ENCODE data around the gene RNF166. TPM values are rescaled to one million over a fixed set of nuclear protein-coding genes. Genes with fewer than 3 reads are reported as not detected.

The RNF166 gene
- total and polyA plus RNA-seq, 2 of the 13 experiments (the other 11 are each of a cell fraction or from before 2014, with no cell fraction given): 21.4 to 23.0 TPM

DNA sequence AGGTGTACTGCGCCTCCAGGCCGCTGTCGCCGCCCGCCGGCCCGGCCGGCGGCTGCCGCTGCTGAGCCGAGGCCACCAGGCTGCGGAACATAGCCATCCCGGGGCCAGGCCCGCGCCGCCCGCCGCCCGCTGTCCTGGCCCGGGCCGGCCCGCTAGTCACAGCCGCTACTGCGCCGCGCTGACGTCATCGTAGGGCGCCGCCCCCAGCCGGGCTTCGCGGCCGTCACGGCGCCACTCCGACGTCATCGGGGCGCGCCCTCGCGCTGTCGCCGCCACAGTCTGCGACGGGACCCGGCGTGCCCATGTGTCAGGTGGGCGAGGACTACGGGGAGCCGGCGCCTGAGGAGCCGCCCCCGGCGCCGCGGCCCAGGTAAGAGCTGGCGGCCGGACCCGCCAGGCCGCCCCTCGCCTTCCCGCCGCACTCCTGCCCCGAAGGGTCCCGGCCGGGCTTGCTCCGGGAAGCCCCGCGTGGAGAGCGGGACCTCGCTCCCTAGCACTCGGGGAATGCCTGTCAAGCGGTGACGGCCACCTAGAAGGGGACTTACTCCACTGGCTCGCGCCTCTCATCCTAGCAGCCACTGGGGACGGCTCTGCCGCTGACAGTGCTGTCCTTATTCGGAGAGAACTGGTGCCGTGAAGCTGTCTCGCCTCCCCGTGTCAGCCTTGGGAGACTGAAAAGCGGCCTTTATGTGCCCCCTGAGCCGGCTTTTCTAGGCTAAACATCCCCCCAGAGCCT is at the start of gene RNF166, which contains the start of gene CTU2 (continued):
- TF ChIP-seq, protein P1, sequence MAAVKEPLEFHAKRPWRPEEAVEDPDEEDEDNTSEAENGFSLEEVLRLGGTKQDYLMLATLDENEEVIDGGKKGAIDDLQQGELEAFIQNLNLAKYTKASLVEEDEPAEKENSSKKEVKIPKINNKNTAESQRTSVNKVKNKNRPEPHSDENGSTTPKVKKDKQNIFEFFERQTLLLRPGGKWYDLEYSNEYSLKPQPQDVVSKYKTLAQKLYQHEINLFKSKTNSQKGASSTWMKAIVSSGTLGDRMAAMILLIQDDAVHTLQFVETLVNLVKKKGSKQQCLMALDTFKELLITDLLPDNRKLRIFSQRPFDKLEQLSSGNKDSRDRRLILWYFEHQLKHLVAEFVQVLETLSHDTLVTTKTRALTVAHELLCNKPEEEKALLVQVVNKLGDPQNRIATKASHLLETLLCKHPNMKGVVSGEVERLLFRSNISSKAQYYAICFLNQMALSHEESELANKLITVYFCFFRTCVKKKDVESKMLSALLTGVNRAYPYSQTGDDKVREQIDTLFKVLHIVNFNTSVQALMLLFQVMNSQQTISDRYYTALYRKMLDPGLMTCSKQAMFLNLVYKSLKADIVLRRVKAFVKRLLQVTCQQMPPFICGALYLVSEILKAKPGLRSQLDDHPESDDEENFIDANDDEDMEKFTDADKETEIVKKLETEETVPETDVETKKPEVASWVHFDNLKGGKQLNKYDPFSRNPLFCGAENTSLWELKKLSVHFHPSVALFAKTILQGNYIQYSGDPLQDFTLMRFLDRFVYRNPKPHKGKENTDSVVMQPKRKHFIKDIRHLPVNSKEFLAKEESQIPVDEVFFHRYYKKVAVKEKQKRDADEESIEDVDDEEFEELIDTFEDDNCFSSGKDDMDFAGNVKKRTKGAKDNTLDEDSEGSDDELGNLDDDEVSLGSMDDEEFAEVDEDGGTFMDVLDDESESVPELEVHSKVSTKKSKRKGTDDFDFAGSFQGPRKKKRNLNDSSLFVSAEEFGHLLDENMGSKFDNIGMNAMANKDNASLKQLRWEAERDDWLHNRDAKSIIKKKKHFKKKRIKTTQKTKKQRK (IDR thresholded peaks at IDR 0.05; ENCODE audit: low read length): no peak
- TF ChIP-seq, protein P2, sequence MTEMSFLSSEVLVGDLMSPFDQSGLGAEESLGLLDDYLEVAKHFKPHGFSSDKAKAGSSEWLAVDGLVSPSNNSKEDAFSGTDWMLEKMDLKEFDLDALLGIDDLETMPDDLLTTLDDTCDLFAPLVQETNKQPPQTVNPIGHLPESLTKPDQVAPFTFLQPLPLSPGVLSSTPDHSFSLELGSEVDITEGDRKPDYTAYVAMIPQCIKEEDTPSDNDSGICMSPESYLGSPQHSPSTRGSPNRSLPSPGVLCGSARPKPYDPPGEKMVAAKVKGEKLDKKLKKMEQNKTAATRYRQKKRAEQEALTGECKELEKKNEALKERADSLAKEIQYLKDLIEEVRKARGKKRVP (CRISPR knock-in tag; IDR thresholded peaks at IDR 0.05): no peak
- TF ChIP-seq ZSCAN30 (CRISPR knock-in tag; IDR thresholded peaks at IDR 0.05): no peak
- TF ChIP-seq, protein P3, sequence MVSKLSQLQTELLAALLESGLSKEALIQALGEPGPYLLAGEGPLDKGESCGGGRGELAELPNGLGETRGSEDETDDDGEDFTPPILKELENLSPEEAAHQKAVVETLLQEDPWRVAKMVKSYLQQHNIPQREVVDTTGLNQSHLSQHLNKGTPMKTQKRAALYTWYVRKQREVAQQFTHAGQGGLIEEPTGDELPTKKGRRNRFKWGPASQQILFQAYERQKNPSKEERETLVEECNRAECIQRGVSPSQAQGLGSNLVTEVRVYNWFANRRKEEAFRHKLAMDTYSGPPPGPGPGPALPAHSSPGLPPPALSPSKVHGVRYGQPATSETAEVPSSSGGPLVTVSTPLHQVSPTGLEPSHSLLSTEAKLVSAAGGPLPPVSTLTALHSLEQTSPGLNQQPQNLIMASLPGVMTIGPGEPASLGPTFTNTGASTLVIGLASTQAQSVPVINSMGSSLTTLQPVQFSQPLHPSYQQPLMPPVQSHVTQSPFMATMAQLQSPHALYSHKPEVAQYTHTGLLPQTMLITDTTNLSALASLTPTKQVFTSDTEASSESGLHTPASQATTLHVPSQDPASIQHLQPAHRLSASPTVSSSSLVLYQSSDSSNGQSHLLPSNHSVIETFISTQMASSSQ (IDR thresholded peaks at IDR 0.05; ENCODE audit: low read depth): no peak
- TF ChIP-seq, protein P3 (CRISPR knock-in tag; IDR thresholded peaks at IDR 0.05; ENCODE audit: borderline replicate concordance): peak; percentile 63; the same call in 1 of the 2 replicates
- peak; percentile 54; the same call in 1 of the 2 replicates for TF ChIP-seq EEA1 (CRISPR knock-in tag; IDR thresholded peaks at IDR 0.05; ENCODE audit: borderline replicate concordance)
- TF ChIP-seq, protein P4, sequence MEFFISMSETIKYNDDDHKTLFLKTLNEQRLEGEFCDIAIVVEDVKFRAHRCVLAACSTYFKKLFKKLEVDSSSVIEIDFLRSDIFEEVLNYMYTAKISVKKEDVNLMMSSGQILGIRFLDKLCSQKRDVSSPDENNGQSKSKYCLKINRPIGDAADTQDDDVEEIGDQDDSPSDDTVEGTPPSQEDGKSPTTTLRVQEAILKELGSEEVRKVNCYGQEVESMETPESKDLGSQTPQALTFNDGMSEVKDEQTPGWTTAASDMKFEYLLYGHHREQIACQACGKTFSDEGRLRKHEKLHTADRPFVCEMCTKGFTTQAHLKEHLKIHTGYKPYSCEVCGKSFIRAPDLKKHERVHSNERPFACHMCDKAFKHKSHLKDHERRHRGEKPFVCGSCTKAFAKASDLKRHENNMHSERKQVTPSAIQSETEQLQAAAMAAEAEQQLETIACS (CRISPR knock-in tag; IDR thresholded peaks at IDR 0.05): peak; percentile 35; the same call in 1 of the 2 replicates
- TF ChIP-seq HOXA5 (CRISPR knock-in tag; IDR thresholded peaks at IDR 0.05): peak; percentile 81
- TF ChIP-seq ZNF24 (IDR thresholded peaks at IDR 0.05): no peak
- 0 out of 2 replicates have a peak, but pooled peaks have one; percentile 51 for TF ChIP-seq SP140L (CRISPR knock-in tag; IDR thresholded peaks at IDR 0.05; ENCODE audit: borderline replicate concordance)
- TF ChIP-seq MBNL3 (CRISPR knock-in tag; conservative IDR thresholded peaks at IDR 0.05): no peak
- TF ChIP-seq SMAD9 (CRISPR knock-in tag; IDR thresholded peaks at IDR 0.05): no peak
- TF ChIP-seq MIXL1 (CRISPR knock-in tag; IDR thresholded peaks at IDR 0.05): peak; percentile 75
- peak; percentile 63; the same call in 1 of the 2 replicates for TF ChIP-seq FOXC1 (CRISPR knock-in tag; IDR thresholded peaks at IDR 0.05; ENCODE audit: borderline replicate concordance)
- no peak for TF ChIP-seq MATR3 (CRISPR knock-in tag; IDR thresholded peaks at IDR 0.05)
- TF ChIP-seq, protein P5, sequence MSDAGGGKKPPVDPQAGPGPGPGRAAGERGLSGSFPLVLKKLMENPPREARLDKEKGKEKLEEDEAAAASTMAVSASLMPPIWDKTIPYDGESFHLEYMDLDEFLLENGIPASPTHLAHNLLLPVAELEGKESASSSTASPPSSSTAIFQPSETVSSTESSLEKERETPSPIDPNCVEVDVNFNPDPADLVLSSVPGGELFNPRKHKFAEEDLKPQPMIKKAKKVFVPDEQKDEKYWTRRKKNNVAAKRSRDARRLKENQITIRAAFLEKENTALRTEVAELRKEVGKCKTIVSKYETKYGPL (CRISPR knock-in tag; IDR thresholded peaks at IDR 0.05): no peak; the same call in 1 of the 2 replicates
- peak; percentile 40; the same call in 1 of the 2 replicates for TF ChIP-seq RXRB (CRISPR knock-in tag; IDR thresholded peaks at IDR 0.05; ENCODE audit: borderline replicate concordance)
- peak; percentile 51 for TF ChIP-seq NFYC (CRISPR knock-in tag; IDR thresholded peaks at IDR 0.05)
- peak in 1 of 2 experiments; percentile 39; a peak in 1 of 4 replicates for TF ChIP-seq MAFK (conservative IDR thresholded peaks at IDR 0.05 in 1 of 2, IDR thresholded peaks at IDR 0.05 in 1 of 2; ENCODE audit: low read length in 2 of 2)
